ENCODE results near the gene PRPS1. TPM values are rescaled to one million over a fixed set of nuclear protein-coding genes. Genes with fewer than 3 reads are reported as not detected.
A peak's percentile ranks its signal among the peaks of the same experiment; 100 is the strongest.

PRPS1 gene
- total and polyA plus RNA-seq, 5 donors from 2014 or later, result 49.6 to 69.4 (median 57.9) TPM

GRCh38 chrX:107624893-107625292 is 3.4 kb upstream of the PRPS1 start:
- no peaks in the 10 kb centered on the region for H3K27me3 Mint-ChIP-seq
- H3K27ac Mint-ChIP-seq, result no peak overlapping the region
- no peaks in the 10 kb centered on the region for H3K27me3 ChIP-seq (ENCODE audit: control insufficient read depth, insufficient read depth, low read length)
- no peak for DNase-seq
- no peaks in the 10 kb centered on the region for H3K36me3 ChIP-seq (ENCODE audit: control insufficient read depth, insufficient read depth, low read length)
- no peak overlapping the region for H3K27ac ChIP-seq (ENCODE audit: insufficient read depth, low read length, poor library complexity, severe bottlenecking)
- peaks cover 11% of the 10 kb centered on the region for H3K4me1 ChIP-seq (ENCODE audit: control insufficient read depth, insufficient read depth, low read length, poor library complexity, severe bottlenecking)
- H3K9me3 Mint-ChIP-seq, result peaks cover 0 to 1% (median 0%) of the 10 kb centered on the region in 7 donors
- H3K9me3 ChIP-seq (ENCODE audit: control insufficient read depth in 2 of 2, low read length in 2 of 2), result no peaks in the 10 kb centered on the region
- peaks cover 0 to 14% (median 10%) of the 10 kb centered on the region in 4 donors for H3K4me1 Mint-ChIP-seq
- H3K36me3 Mint-ChIP-seq, result no peaks in the 10 kb centered on the region
- no peak overlapping the region for H3K4me3 Mint-ChIP-seq
- no peak for ATAC-seq (ENCODE audit: low read depth in 2 of 2)
- H3K4me3 ChIP-seq (ENCODE audit: low read depth, low read length), result no peak overlapping the region

- H3K4me1 ChIP-seq (ENCODE audit: control insufficient read depth, insufficient read depth, low read length, poor library complexity, severe bottlenecking), result peaks cover 16% of the 10 kb centered on the region
- H3K9me3 ChIP-seq (ENCODE audit: control insufficient read depth in 2 of 2, low read length in 2 of 2), result no peaks in the 10 kb centered on the region
- H3K4me3 Mint-ChIP-seq, result no peak overlapping the region
- H3K36me3 ChIP-seq (ENCODE audit: control insufficient read depth, insufficient read depth, low read length), result no peaks in the 10 kb centered on the region
- H3K27me3 Mint-ChIP-seq, result no peaks in the 10 kb centered on the region
- H3K27ac Mint-ChIP-seq, result no peak overlapping the region
- no peak overlapping the region for H3K4me3 ChIP-seq (ENCODE audit: low read depth, low read length)
- DNase-seq (no peak), ATAC-seq (ENCODE audit: low read depth in 2 of 2) (no peak)
- H3K27me3 ChIP-seq (ENCODE audit: control insufficient read depth, insufficient read depth, low read length), result no peaks in the 10 kb centered on the region
- H3K9me3 Mint-ChIP-seq, result peaks cover 0 to 1% (median 0%) of the 10 kb centered on the region in 7 donors
- H3K27ac ChIP-seq (ENCODE audit: insufficient read depth, low read length, poor library complexity, severe bottlenecking), result no peak overlapping the region
- H3K36me3 Mint-ChIP-seq, result no peaks in the 10 kb centered on the region
- peaks cover 0 to 23% (median 16%) of the 10 kb centered on the region in 4 donors for H3K4me1 Mint-ChIP-seq
Observed at GRCh38 chrX:107625739-107626138, 2.6 kb upstream of the PRPS1 start.

- Mint-ChIP-seq H3K4me1 (peaks cover 0 to 24% (median 20%) of the 10 kb centered on the region in 4 donors), H3K27me3 (no peaks in the 10 kb centered on the region), H3K27ac (no peak overlapping the region), H3K9me3 (peaks cover 0 to 1% (median 0%) of the 10 kb centered on the region in 7 donors), H3K36me3 (no peaks in the 10 kb centered on the region), H3K4me3 (no peak overlapping the region)
- Histone ChIP-seq H3K27me3 (ENCODE audit: control insufficient read depth, insufficient read depth, low read length) (no peaks in the 10 kb centered on the region), H3K4me3 (ENCODE audit: low read depth, low read length) (no peak overlapping the region), H3K9me3 (ENCODE audit: control insufficient read depth in 2 of 2, low read length in 2 of 2) (no peaks in the 10 kb centered on the region), H3K36me3 (ENCODE audit: control insufficient read depth, insufficient read depth, low read length) (no peaks in the 10 kb centered on the region), H3K4me1 (ENCODE audit: control insufficient read depth, insufficient read depth, low read length, poor library complexity, severe bottlenecking) (peaks cover 16% of the 10 kb centered on the region), H3K27ac (ENCODE audit: insufficient read depth, low read length, poor library complexity, severe bottlenecking) (no peak overlapping the region)
- DNase-seq (no peak), ATAC-seq (ENCODE audit: low read depth in 2 of 2) (no peak)
Observed at GRCh38 chrX:107626481-107626880, 1.8 kb upstream of the PRPS1 start.

- Mint-ChIP-seq H3K4me1 (peaks cover 0 to 24% (median 20%) of the 10 kb centered on the region in 4 donors), H3K27me3 (no peaks in the 10 kb centered on the region), H3K9me3 (peaks cover 0 to 1% (median 0%) of the 10 kb centered on the region in 7 donors), H3K27ac (no peak overlapping the region), H3K4me3 (no peak overlapping the region), H3K36me3 (no peaks in the 10 kb centered on the region)
- H3K36me3 ChIP-seq (ENCODE audit: control insufficient read depth, insufficient read depth, low read length), result no peaks in the 10 kb centered on the region
- no peak overlapping the region for H3K4me3 ChIP-seq (ENCODE audit: low read depth, low read length)
- DNase-seq (no peak), ATAC-seq (ENCODE audit: low read depth in 2 of 2) (no peak)
- no peak overlapping the region for H3K27ac ChIP-seq (ENCODE audit: insufficient read depth, low read length, poor library complexity, severe bottlenecking)
- H3K4me1 ChIP-seq (ENCODE audit: control insufficient read depth, insufficient read depth, low read length, poor library complexity, severe bottlenecking), result peaks cover 17% of the 10 kb centered on the region
- H3K27me3 ChIP-seq (ENCODE audit: control insufficient read depth, insufficient read depth, low read length), result no peaks in the 10 kb centered on the region
- no peaks in the 10 kb centered on the region for H3K9me3 ChIP-seq (ENCODE audit: control insufficient read depth in 2 of 2, low read length in 2 of 2)
Observed at GRCh38 chrX:107626916-107627315, 1.4 kb upstream of the PRPS1 start.

GRCh38 chrX:107628662-107629539 is 591 bp downstream of the PRPS1 start:
- DNase-seq (peak; percentile 41 to 78 (median 65)), ATAC-seq (ENCODE audit: low read depth in 2 of 2) (peak; percentile 50 to 56)
- Histone ChIP-seq H3K4me1 (ENCODE audit: control insufficient read depth, insufficient read depth, low read length, poor library complexity, severe bottlenecking) (peaks cover 21% of the 10 kb centered on the region), H3K4me3 (ENCODE audit: low read depth, low read length) (peak overlapping the region; percentile 96), H3K36me3 (ENCODE audit: control insufficient read depth, insufficient read depth, low read length) (no peaks in the 10 kb centered on the region), H3K9me3 (ENCODE audit: control insufficient read depth in 2 of 2, low read length in 2 of 2) (no peaks in the 10 kb centered on the region), H3K27me3 (ENCODE audit: control insufficient read depth, insufficient read depth, low read length) (no peaks in the 10 kb centered on the region), H3K27ac (ENCODE audit: insufficient read depth, low read length, poor library complexity, severe bottlenecking) (peak overlapping the region; percentile 83)
- H3K36me3 Mint-ChIP-seq, result no peaks in the 10 kb centered on the region
- peak overlapping the region; percentile 93 to 97 (median 94) for H3K4me3 Mint-ChIP-seq
- peak overlapping the region; percentile 76 to 94 (median 94) for H3K27ac Mint-ChIP-seq
- peaks cover 6 to 33% (median 27%) of the 10 kb centered on the region in 4 donors for H3K4me1 Mint-ChIP-seq
- no peaks in the 10 kb centered on the region for H3K27me3 Mint-ChIP-seq
- H3K9me3 Mint-ChIP-seq, result peaks cover 0 to under 1% (median 0%) of the 10 kb centered on the region in 7 donors

GRCh38 chrX:107629540-107629909 is 1.2 kb downstream of the PRPS1 start:
- Histone ChIP-seq H3K36me3 (ENCODE audit: control insufficient read depth, insufficient read depth, low read length) (no peaks in the 10 kb centered on the region), H3K27me3 (ENCODE audit: control insufficient read depth, insufficient read depth, low read length) (no peaks in the 10 kb centered on the region), H3K4me3 (ENCODE audit: low read depth, low read length) (peak overlapping the region; percentile 96), H3K27ac (ENCODE audit: insufficient read depth, low read length, poor library complexity, severe bottlenecking) (no peak overlapping the region), H3K9me3 (ENCODE audit: control insufficient read depth in 2 of 2, low read length in 2 of 2) (no peaks in the 10 kb centered on the region), H3K4me1 (ENCODE audit: control insufficient read depth, insufficient read depth, low read length, poor library complexity, severe bottlenecking) (peaks cover 21% of the 10 kb centered on the region)
- no peaks in the 10 kb centered on the region for H3K27me3 Mint-ChIP-seq
- peak overlapping the region in 2 of 3 donors; percentile 94 for H3K27ac Mint-ChIP-seq
- DNase-seq (peak in 1 of 3 donors; percentile 28), ATAC-seq (ENCODE audit: low read depth in 2 of 2) (no peak)
- H3K4me1 Mint-ChIP-seq, result peaks cover 6 to 34% (median 27%) of the 10 kb centered on the region in 4 donors
- no peaks in the 10 kb centered on the region for H3K36me3 Mint-ChIP-seq
- H3K9me3 Mint-ChIP-seq, result no peaks in the 10 kb centered on the region
- H3K4me3 Mint-ChIP-seq, result peak overlapping the region; percentile 93 to 97 (median 94)

- H3K27me3 ChIP-seq (ENCODE audit: control insufficient read depth, insufficient read depth, low read length), result no peaks in the 10 kb centered on the region
- DNase-seq (no peak), ATAC-seq (ENCODE audit: low read depth in 2 of 2) (no peak)
- H3K4me1 ChIP-seq (ENCODE audit: control insufficient read depth, insufficient read depth, low read length, poor library complexity, severe bottlenecking), result peaks cover 21% of the 10 kb centered on the region
- peak overlapping the region; percentile 93 to 97 (median 94) for H3K4me3 Mint-ChIP-seq
- H3K27ac ChIP-seq (ENCODE audit: insufficient read depth, low read length, poor library complexity, severe bottlenecking), result no peak overlapping the region
- peak overlapping the region; percentile 96 for H3K4me3 ChIP-seq (ENCODE audit: low read depth, low read length)
- peaks cover 6 to 37% (median 27%) of the 10 kb centered on the region in 4 donors for H3K4me1 Mint-ChIP-seq
- H3K9me3 ChIP-seq (ENCODE audit: control insufficient read depth in 2 of 2, low read length in 2 of 2), result no peaks in the 10 kb centered on the region
- H3K36me3 ChIP-seq (ENCODE audit: control insufficient read depth, insufficient read depth, low read length), result no peaks in the 10 kb centered on the region
- no peaks in the 10 kb centered on the region for H3K9me3 Mint-ChIP-seq
- no peaks in the 10 kb centered on the region for H3K27me3 Mint-ChIP-seq
- no peaks in the 10 kb centered on the region for H3K36me3 Mint-ChIP-seq
- H3K27ac Mint-ChIP-seq, result peak overlapping the region in 1 of 3 donors; percentile 29
Observed at GRCh38 chrX:107630031-107630689, 1.9 kb downstream of the PRPS1 start.

Measured in CD4-positive, CD25-positive, alpha-beta regulatory T cell (primary cell).